ENCODE data around the gene SNTB2. TPM values are rescaled to one million over a fixed set of nuclear protein-coding genes. Genes with fewer than 3 reads are reported as not detected.

Gene SNTB2
- polyA plus RNA-seq, 3 donors: 1.2 to 6.0 (median 5.0) TPM

DNA sequence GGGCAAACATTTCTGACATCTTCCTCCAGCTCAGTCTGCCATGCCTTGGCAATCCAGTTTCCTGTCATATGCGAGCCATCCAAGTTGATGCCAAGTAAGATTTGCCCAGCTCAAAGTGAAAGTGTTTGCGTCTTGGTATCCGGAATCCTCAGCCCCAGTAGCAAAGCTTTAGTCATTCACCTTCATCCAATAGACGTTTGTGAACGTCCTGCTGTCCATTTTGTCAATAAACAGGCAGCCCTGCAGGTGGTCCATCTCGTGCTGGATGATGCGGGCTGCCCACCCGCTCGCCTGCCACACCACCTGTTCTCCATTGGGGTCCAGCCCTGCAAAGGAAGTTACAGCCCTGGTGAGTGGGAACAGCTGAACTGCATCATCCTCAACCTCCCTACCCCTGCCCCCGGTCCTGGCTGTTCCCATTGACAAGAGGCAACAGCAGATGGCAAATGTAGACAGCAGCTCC lies 141.9 kb downstream of the SNTB2 start:
- DNase-seq: no peak
- Histone ChIP-seq H3K27me3 (ENCODE audit: control insufficient read depth in 2 of 2, insufficient read depth in 2 of 2, low read length in 2 of 2) (no peaks in the 10 kb centered on the region), H3K4me2 (replicated peaks; ENCODE audit: extremely low read depth, low read length, poor library complexity, severe bottlenecking) (peak overlapping the region; percentile 93), H3K9ac (ENCODE audit: insufficient read depth, low read length, poor library complexity, severe bottlenecking) (no peak overlapping the region), H3K27ac (ENCODE audit: low read depth in 1 of 2, low read length in 2 of 2) (no peak overlapping the region), H3K4me1 (ENCODE audit: control insufficient read depth in 1 of 2, insufficient read depth in 2 of 2, low read length in 2 of 2) (peaks cover 13 to 27% of the 10 kb centered on the region in 2 donors), H3K4me3 (replicated peaks in 1 of 3; ENCODE audit: low read depth in 2 of 3, low read length in 3 of 3) (peak overlapping the region in 1 of 3 experiments; percentile 88), H3K79me2 (ENCODE audit: insufficient read depth, low read length) (peaks cover 60% of the 10 kb centered on the region), H2AFZ (ENCODE audit: insufficient read depth, low read depth, low read length, poor library complexity, severe bottlenecking) (no peak overlapping the region), H3K9me3 (replicated peaks in 1 of 2; ENCODE audit: control insufficient read depth in 1 of 2, insufficient read depth in 1 of 2, low read length in 2 of 2) (no peaks in the 10 kb centered on the region), H4K20me1 (ENCODE audit: insufficient read depth, low read length) (peaks cover 50% of the 10 kb centered on the region), H3K36me3 (replicated peaks in 1 of 2; ENCODE audit: control insufficient read depth in 1 of 2, insufficient read depth in 2 of 2, low read length in 2 of 2) (peaks cover 31 to 65% of the 10 kb centered on the region in 2 donors)
- Mint-ChIP-seq H3K27ac (peak overlapping the region in 2 of 7 donors; percentile 36 to 40), H3K36me3 (peaks cover 42 to 64% of the 10 kb centered on the region in 2 donors), H3K4me3 (peak overlapping the region; percentile 77 to 86), H3K4me1 (peaks cover 34% of the 10 kb centered on the region), H3K27me3 (ENCODE audit: low read depth in 3 of 3) (peaks cover 0 to 3% (median 1%) of the 10 kb centered on the region in 3 donors), H3K9me3 (peaks cover 0 to 2% (median 0%) of the 10 kb centered on the region in 7 donors)
- intact Hi-C loops (cut with micrococcal nuclease): no loop called here
- TF ChIP-seq, protein P1, sequence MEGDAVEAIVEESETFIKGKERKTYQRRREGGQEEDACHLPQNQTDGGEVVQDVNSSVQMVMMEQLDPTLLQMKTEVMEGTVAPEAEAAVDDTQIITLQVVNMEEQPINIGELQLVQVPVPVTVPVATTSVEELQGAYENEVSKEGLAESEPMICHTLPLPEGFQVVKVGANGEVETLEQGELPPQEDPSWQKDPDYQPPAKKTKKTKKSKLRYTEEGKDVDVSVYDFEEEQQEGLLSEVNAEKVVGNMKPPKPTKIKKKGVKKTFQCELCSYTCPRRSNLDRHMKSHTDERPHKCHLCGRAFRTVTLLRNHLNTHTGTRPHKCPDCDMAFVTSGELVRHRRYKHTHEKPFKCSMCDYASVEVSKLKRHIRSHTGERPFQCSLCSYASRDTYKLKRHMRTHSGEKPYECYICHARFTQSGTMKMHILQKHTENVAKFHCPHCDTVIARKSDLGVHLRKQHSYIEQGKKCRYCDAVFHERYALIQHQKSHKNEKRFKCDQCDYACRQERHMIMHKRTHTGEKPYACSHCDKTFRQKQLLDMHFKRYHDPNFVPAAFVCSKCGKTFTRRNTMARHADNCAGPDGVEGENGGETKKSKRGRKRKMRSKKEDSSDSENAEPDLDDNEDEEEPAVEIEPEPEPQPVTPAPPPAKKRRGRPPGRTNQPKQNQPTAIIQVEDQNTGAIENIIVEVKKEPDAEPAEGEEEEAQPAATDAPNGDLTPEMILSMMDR (IDR thresholded peaks at IDR 0.05): no peak
- 89% methylated on average over 8 of the region's 10 CpGs for WGBS (ENCODE audit: insufficient coverage)

GRCh38 chr16:69329369-69330285 lies 142.7 kb downstream of the SNTB2 start:
- Histone ChIP-seq H3K27me3 (ENCODE audit: control insufficient read depth in 2 of 2, insufficient read depth in 2 of 2, low read length in 2 of 2) (no peaks in the 10 kb centered on the region), H2AFZ (ENCODE audit: insufficient read depth, low read depth, low read length, poor library complexity, severe bottlenecking) (peak overlapping the region; percentile 90), H4K20me1 (ENCODE audit: insufficient read depth, low read length) (peaks cover 43% of the 10 kb centered on the region), H3K9ac (ENCODE audit: insufficient read depth, low read length, poor library complexity, severe bottlenecking) (peak overlapping the region; percentile 77), H3K79me2 (ENCODE audit: insufficient read depth, low read length) (peaks cover 55% of the 10 kb centered on the region), H3K36me3 (replicated peaks in 1 of 2; ENCODE audit: control insufficient read depth in 1 of 2, insufficient read depth in 2 of 2, low read length in 2 of 2) (peaks cover 32 to 65% of the 10 kb centered on the region in 2 donors), H3K4me3 (replicated peaks in 1 of 3; ENCODE audit: low read depth in 2 of 3, low read length in 3 of 3) (peak overlapping the region; percentile 44 to 88 (median 85)), H3K4me2 (replicated peaks; ENCODE audit: extremely low read depth, low read length, poor library complexity, severe bottlenecking) (peak overlapping the region; percentile 93), H3K4me1 (ENCODE audit: control insufficient read depth in 1 of 2, insufficient read depth in 2 of 2, low read length in 2 of 2) (peaks cover 13 to 27% of the 10 kb centered on the region in 2 donors), H3K27ac (ENCODE audit: low read depth in 1 of 2, low read length in 2 of 2) (peak overlapping the region in 1 of 2 donors; percentile 82), H3K9me3 (replicated peaks in 1 of 2; ENCODE audit: control insufficient read depth in 1 of 2, insufficient read depth in 1 of 2, low read length in 2 of 2) (no peaks in the 10 kb centered on the region)
- H3K4me1 Mint-ChIP-seq: peaks cover 28% of the 10 kb centered on the region
- peaks cover 0 to 2% (median 0%) of the 10 kb centered on the region in 7 donors for H3K9me3 Mint-ChIP-seq
- H3K36me3 Mint-ChIP-seq: peaks cover 42 to 64% of the 10 kb centered on the region in 2 donors
- intact Hi-C loops (cut with micrococcal nuclease): no loop called here
- TF ChIP-seq, protein P1 (IDR thresholded peaks at IDR 0.05): no peak
- no peak for DNase-seq
- H3K27ac Mint-ChIP-seq: peak overlapping the region in 1 of 7 donors; percentile 52
- peaks cover 0 to 2% (median 1%) of the 10 kb centered on the region in 3 donors for H3K27me3 Mint-ChIP-seq (ENCODE audit: low read depth in 3 of 3)
- WGBS (ENCODE audit: insufficient coverage): 11% methylated on average over 77 of the region's 77 CpGs
- peak overlapping the region; percentile 77 to 86 for H3K4me3 Mint-ChIP-seq
